ENCODE results near the gene BCL2. TPM values are rescaled to one million over a fixed set of nuclear protein-coding genes. Genes with fewer than 3 reads are reported as not detected.

BCL2 gene
- total RNA-seq, 1 experiment from 2014 or later, result 2.6 TPM

DNA sequence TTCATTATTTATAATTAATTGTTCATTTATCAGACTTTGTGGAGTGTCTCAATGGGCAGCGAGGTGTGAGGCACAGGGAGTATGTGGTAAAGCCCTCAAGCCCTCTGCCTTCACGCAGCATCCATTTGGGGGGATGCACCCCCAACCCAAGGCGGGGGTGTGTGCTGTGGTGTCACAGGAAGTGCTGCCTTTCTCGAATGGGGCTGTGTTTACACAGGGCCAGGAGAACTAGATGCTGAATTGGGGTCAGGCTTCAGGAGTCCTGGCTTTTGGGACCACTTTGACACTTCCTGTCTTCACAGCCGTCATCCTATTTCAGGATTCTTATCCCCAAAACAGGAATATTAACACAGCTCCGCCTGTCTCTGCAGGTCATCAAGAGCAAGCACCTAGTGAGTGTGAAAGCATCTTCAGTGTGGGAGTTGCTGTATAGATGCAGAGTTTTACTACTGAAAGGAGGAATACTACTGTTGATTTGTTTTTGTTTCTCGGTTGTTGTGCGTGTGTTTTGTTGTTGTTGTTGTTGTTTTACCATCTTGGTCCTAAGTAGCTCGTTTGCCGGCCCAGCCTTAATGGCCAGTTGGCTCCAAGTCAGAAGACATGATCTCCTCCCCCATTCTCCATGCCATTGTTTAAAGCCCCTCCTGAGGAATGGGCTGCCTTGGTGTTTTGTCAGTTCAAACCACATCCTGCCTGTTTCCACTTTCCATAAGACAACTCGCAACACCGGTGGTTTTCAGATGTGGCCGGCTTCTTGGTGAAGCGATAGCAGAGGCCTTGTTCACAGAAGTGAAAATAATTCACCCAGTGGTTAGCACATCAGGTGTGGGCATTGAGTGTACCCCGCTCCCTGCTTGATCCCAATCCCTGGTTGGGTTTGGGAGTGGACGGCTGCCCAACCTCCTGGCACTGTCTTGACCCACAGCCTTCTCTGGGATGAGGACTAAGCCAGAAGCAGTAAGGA, 221.3 kb downstream of the BCL2 start:
- CTCF ChIA-PET, result no interaction called here

DNA sequence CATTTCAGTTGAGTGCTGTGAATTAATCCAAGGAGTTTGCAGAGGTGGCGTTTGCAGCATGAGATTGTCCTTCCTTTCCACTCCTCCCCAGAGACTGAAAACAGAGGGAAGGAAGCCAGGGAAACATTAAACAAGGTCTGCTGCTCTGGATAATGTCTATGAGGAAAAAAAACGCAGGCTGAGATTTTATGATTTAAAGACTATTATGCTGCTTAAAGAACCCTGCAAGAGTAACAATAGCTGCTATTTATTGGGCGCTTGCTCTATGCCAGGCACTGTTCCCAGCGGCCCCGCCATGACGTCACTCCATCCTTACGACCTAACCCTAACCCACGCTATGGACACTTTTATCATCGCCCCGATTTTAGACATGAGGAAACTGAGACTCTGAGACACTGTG, 222.4 kb downstream of the BCL2 start:
- CTCF ChIA-PET, result no interaction called here
- Mint-ChIP-seq H3K36me3 (no peaks in the 10 kb centered on the region), H3K4me3 (no peak overlapping the region), H3K27ac (no peak overlapping the region), H3K27me3 (ENCODE audit: low read depth) (no peaks in the 10 kb centered on the region), H3K4me1 (peaks cover 8% of the 10 kb centered on the region; the same call in 1 of the 2 replicates), H3K9me3 (no peaks in the 10 kb centered on the region)
- ATAC-seq (no peak), DNase-seq (ENCODE audit: low spot score) (no peak)
- POLR2A ChIA-PET, result no interaction called here
- TF ChIP-seq ZNF317 (CRISPR knock-in tag; IDR thresholded peaks at IDR 0.05; ENCODE audit: borderline replicate concordance, low read depth) (no peak), FOXP1 (CRISPR knock-in tag; IDR thresholded peaks at IDR 0.05; ENCODE audit: borderline replicate concordance) (no peak), FOXK1 (CRISPR knock-in tag; IDR thresholded peaks at IDR 0.05) (no peak), MYBL2 (CRISPR knock-in tag; IDR thresholded peaks at IDR 0.05) (no peak), JAZF1 (CRISPR knock-in tag; IDR thresholded peaks at IDR 0.05) (no peak), ZNF281 (CRISPR knock-in tag; IDR thresholded peaks at IDR 0.05) (no peak), ZNF671 (CRISPR knock-in tag; IDR thresholded peaks at IDR 0.05) (no peak)
- TF ChIP-seq, protein P1, sequence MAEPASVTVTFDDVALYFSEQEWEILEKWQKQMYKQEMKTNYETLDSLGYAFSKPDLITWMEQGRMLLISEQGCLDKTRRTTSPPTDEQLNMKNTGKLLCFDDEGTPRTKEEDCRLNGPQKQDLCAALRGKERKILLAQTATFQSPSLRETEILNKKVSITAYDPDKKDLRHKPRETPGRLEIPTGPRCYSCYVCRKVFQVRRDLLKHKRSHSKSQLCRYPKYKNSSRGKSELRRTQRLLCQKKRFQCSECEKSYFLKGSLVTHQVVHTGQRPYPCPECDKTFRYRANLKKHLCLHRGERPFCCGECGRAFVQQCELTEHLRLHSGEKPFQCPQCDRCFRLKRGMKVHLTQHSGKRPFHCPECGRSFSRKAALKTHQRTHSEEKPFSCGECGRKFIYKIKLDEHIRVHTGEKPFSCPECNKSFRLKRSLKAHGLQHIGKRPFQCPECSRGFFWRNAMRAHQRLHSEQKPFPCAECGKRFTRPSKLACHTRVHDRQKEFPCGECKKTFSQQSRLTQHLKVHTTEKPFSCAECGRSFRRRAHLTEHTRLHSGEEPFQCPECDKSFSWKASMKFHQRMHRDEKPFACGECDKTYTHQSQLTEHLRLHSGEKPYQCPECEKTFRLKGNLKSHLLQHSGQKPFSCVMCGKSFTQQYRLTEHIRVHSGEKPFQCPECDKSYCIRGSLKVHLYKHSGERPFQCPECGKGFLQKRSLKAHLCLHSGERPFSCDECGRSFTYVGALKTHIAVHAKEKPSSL (CRISPR knock-in tag; conservative IDR thresholded peaks at IDR 0.05), result no peak
- TF ChIP-seq, protein P2, sequence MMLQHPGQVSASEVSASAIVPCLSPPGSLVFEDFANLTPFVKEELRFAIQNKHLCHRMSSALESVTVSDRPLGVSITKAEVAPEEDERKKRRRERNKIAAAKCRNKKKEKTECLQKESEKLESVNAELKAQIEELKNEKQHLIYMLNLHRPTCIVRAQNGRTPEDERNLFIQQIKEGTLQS (CRISPR knock-in tag; conservative IDR thresholded peaks at IDR 0.05), result no peak

More for the DNA sequence above, 221.3 kb downstream of the BCL2 start:
- peaks cover 8% of the 10 kb centered on the region; the same call in 1 of the 2 replicates for H3K4me1 Mint-ChIP-seq
- DNase-seq (ENCODE audit: low spot score) (no peak), ATAC-seq (no peak)
- H3K9me3 Mint-ChIP-seq, result peaks cover 5% of the 10 kb centered on the region
- H3K4me3 Mint-ChIP-seq, result no peak overlapping the region
- POLR2A ChIA-PET, result no interaction called here
- H3K36me3 Mint-ChIP-seq, result no peaks in the 10 kb centered on the region
- no peaks in the 10 kb centered on the region for H3K27me3 Mint-ChIP-seq (ENCODE audit: low read depth)
- no peak overlapping the region for H3K27ac Mint-ChIP-seq
- TF ChIP-seq NFE2L1 (CRISPR knock-in tag; IDR thresholded peaks at IDR 0.05) (no peak), IRF2 (CRISPR knock-in tag; IDR thresholded peaks at IDR 0.05; ENCODE audit: borderline replicate concordance, low read depth) (no peak), GRHL2 (CRISPR knock-in tag; IDR thresholded peaks at IDR 0.05; ENCODE audit: insufficient replicate concordance, severe bottlenecking) (no peak), KAT7 (CRISPR knock-in tag; IDR thresholded peaks at IDR 0.05; ENCODE audit: borderline replicate concordance) (no peak), MYBL2 (CRISPR knock-in tag; IDR thresholded peaks at IDR 0.05) (no peak), ZNF671 (CRISPR knock-in tag; IDR thresholded peaks at IDR 0.05) (no peak), JAZF1 (CRISPR knock-in tag; IDR thresholded peaks at IDR 0.05) (no peak), ZNF317 (CRISPR knock-in tag; IDR thresholded peaks at IDR 0.05; ENCODE audit: borderline replicate concordance, low read depth) (no peak), ZNF396 (CRISPR knock-in tag; IDR thresholded peaks at IDR 0.05; ENCODE audit: borderline replicate concordance) (no peak), HMGA2 (CRISPR knock-in tag; IDR thresholded peaks at IDR 0.05) (no peak), SP1 (CRISPR knock-in tag; conservative IDR thresholded peaks at IDR 0.05) (no peak)
- TF ChIP-seq, protein P3, sequence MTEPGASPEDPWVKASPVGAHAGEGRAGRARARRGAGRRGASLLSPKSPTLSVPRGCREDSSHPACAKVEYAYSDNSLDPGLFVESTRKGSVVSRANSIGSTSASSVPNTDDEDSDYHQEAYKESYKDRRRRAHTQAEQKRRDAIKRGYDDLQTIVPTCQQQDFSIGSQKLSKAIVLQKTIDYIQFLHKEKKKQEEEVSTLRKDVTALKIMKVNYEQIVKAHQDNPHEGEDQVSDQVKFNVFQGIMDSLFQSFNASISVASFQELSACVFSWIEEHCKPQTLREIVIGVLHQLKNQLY (CRISPR knock-in tag; IDR thresholded peaks at IDR 0.05), result no peak
- TF ChIP-seq, protein P4, sequence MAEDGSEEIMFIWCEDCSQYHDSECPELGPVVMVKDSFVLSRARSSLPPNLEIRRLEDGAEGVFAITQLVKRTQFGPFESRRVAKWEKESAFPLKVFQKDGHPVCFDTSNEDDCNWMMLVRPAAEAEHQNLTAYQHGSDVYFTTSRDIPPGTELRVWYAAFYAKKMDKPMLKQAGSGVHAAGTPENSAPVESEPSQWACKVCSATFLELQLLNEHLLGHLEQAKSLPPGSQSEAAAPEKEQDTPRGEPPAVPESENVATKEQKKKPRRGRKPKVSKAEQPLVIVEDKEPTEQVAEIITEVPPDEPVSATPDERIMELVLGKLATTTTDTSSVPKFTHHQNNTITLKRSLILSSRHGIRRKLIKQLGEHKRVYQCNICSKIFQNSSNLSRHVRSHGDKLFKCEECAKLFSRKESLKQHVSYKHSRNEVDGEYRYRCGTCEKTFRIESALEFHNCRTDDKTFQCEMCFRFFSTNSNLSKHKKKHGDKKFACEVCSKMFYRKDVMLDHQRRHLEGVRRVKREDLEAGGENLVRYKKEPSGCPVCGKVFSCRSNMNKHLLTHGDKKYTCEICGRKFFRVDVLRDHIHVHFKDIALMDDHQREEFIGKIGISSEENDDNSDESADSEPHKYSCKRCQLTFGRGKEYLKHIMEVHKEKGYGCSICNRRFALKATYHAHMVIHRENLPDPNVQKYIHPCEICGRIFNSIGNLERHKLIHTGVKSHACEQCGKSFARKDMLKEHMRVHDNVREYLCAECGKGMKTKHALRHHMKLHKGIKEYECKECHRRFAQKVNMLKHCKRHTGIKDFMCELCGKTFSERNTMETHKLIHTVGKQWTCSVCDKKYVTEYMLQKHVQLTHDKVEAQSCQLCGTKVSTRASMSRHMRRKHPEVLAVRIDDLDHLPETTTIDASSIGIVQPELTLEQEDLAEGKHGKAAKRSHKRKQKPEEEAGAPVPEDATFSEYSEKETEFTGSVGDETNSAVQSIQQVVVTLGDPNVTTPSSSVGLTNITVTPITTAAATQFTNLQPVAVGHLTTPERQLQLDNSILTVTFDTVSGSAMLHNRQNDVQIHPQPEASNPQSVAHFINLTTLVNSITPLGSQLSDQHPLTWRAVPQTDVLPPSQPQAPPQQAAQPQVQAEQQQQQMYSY (CRISPR knock-in tag; IDR thresholded peaks at IDR 0.05), result no peak
- TF ChIP-seq, protein P5, sequence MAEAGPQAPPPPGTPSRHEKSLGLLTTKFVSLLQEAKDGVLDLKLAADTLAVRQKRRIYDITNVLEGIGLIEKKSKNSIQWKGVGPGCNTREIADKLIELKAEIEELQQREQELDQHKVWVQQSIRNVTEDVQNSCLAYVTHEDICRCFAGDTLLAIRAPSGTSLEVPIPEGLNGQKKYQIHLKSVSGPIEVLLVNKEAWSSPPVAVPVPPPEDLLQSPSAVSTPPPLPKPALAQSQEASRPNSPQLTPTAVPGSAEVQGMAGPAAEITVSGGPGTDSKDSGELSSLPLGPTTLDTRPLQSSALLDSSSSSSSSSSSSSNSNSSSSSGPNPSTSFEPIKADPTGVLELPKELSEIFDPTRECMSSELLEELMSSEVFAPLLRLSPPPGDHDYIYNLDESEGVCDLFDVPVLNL (CRISPR knock-in tag; IDR thresholded peaks at IDR 0.05; ENCODE audit: borderline replicate concordance, low read depth), result no peak
- TF ChIP-seq, protein P6, sequence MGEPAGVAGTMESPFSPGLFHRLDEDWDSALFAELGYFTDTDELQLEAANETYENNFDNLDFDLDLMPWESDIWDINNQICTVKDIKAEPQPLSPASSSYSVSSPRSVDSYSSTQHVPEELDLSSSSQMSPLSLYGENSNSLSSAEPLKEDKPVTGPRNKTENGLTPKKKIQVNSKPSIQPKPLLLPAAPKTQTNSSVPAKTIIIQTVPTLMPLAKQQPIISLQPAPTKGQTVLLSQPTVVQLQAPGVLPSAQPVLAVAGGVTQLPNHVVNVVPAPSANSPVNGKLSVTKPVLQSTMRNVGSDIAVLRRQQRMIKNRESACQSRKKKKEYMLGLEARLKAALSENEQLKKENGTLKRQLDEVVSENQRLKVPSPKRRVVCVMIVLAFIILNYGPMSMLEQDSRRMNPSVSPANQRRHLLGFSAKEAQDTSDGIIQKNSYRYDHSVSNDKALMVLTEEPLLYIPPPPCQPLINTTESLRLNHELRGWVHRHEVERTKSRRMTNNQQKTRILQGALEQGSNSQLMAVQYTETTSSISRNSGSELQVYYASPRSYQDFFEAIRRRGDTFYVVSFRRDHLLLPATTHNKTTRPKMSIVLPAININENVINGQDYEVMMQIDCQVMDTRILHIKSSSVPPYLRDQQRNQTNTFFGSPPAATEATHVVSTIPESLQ (CRISPR knock-in tag; IDR thresholded peaks at IDR 0.05), result no peak
